ENCODE results near the gene OR4D6. TPM values are rescaled to one million over a fixed set of nuclear protein-coding genes. Genes with fewer than 3 reads are reported as not detected.

OR4D6 gene
- total and polyA plus RNA-seq, 2 donors (not counting 3 experiments of a cell fraction or from before 2014, with no cell fraction given): not detected

GRCh38 chr11:59415111-59415510 lies 41.6 kb upstream of the OR4D6 start:
- dilution Hi-C loops (cut with MboI; ENCODE audit: extremely low pct_ligation_motif_present, low sequenced_read_pairs) (no loop called here), intact Hi-C loops (cut with micrococcal nuclease) (no loop called here)
- H3K4me3 ChIP-seq (replicated peaks in 1 of 3; ENCODE audit: insufficient read depth in 1 of 3, low read depth in 1 of 3, low read length in 3 of 3): no peak overlapping the region
- H3K27me3 ChIP-seq (ENCODE audit: control insufficient read depth in 2 of 2, insufficient read depth in 2 of 2, low read length in 2 of 2): peaks cover 0 to 2% of the 10 kb centered on the region in 2 experiments
- no peaks in the 10 kb centered on the region for H3K36me3 ChIP-seq (ENCODE audit: control insufficient read depth in 2 of 2, extremely low read depth in 1 of 2, insufficient read depth in 2 of 2, low read length in 2 of 2)
- H3K9ac ChIP-seq (replicated peaks; ENCODE audit: extremely low read depth, insufficient read depth, low read length): no peak overlapping the region
- H4K20me1 ChIP-seq (replicated peaks; ENCODE audit: control insufficient read depth, extremely low read depth, insufficient read depth, low read length): no peaks in the 10 kb centered on the region
- no peak overlapping the region for H3K27ac ChIP-seq (ENCODE audit: insufficient read depth, low read depth, low read length)
- no peaks in the 10 kb centered on the region for H3K79me2 ChIP-seq (ENCODE audit: control insufficient read depth, insufficient read depth, low read length)
- H3K9me1 ChIP-seq (replicated peaks; ENCODE audit: control insufficient read depth, extremely low read depth, insufficient read depth, low read length): no peaks in the 10 kb centered on the region
- no peak overlapping the region for H3K4me2 ChIP-seq (ENCODE audit: insufficient read depth, low read length)
- no peak overlapping the region for H2AFZ ChIP-seq (ENCODE audit: low read depth, low read length)
- CTCF ChIA-PET: no interaction called here
- DNase-seq (ENCODE audit: low read depth, low spot score) (no peak), FAIRE-seq (no peak)
- TF ChIP-seq POLR2A (IDR thresholded peaks at IDR 0.05; ENCODE audit: low read depth, low read length) (no peak), FOS (IDR thresholded peaks at IDR 0.05; ENCODE audit: borderline replicate concordance, insufficient read depth, low read length) (no peak), POLR2AphosphoS5 (IDR thresholded peaks at IDR 0.05; ENCODE audit: insufficient read depth, low read depth, low read length) (no peak), EZH2 (IDR thresholded peaks at IDR 0.05; ENCODE audit: borderline replicate concordance, low read depth, low read length, severe bottlenecking) (no peak), MYC (IDR thresholded peaks at IDR 0.05; ENCODE audit: low read depth, low read length) (no peak), GATA2 (IDR thresholded peaks at IDR 0.05; ENCODE audit: insufficient read depth, insufficient read length, low read depth, low read length) (no peak), JUN (IDR thresholded peaks at IDR 0.05; ENCODE audit: borderline replicate concordance, insufficient read depth, insufficient read length, low read depth) (no peak)
- TF ChIP-seq, protein P1, sequence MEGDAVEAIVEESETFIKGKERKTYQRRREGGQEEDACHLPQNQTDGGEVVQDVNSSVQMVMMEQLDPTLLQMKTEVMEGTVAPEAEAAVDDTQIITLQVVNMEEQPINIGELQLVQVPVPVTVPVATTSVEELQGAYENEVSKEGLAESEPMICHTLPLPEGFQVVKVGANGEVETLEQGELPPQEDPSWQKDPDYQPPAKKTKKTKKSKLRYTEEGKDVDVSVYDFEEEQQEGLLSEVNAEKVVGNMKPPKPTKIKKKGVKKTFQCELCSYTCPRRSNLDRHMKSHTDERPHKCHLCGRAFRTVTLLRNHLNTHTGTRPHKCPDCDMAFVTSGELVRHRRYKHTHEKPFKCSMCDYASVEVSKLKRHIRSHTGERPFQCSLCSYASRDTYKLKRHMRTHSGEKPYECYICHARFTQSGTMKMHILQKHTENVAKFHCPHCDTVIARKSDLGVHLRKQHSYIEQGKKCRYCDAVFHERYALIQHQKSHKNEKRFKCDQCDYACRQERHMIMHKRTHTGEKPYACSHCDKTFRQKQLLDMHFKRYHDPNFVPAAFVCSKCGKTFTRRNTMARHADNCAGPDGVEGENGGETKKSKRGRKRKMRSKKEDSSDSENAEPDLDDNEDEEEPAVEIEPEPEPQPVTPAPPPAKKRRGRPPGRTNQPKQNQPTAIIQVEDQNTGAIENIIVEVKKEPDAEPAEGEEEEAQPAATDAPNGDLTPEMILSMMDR (IDR thresholded peaks at IDR 0.05; ENCODE audit: extremely low read depth in 1 of 2, insufficient read depth in 1 of 2, low read depth in 1 of 2, low read length in 2 of 2): no peak
- TF ChIP-seq, protein P2, sequence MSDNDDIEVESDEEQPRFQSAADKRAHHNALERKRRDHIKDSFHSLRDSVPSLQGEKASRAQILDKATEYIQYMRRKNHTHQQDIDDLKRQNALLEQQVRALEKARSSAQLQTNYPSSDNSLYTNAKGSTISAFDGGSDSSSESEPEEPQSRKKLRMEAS (IDR thresholded peaks at IDR 0.05; ENCODE audit: insufficient read depth, insufficient read length): no peak
- H3K9me3 ChIP-seq (replicated peaks; ENCODE audit: control insufficient read depth, insufficient read depth, low read length): no peaks in the 10 kb centered on the region
- no peaks in the 10 kb centered on the region for H3K4me1 ChIP-seq (ENCODE audit: control insufficient read depth, extremely low read depth, insufficient read depth, low read length)
- no TSS peak for BruUV-seq (replicated peaks)
- POLR2A ChIA-PET: no interaction called here
